ENCODE measurements around the gene DNAH6.
"Not testable (repeated sequence)": the region's sequence is repeated elsewhere in the genome, so short reads cannot be mapped to it uniquely, and the experiment has no call there.

DNAH6 gene, protein sequence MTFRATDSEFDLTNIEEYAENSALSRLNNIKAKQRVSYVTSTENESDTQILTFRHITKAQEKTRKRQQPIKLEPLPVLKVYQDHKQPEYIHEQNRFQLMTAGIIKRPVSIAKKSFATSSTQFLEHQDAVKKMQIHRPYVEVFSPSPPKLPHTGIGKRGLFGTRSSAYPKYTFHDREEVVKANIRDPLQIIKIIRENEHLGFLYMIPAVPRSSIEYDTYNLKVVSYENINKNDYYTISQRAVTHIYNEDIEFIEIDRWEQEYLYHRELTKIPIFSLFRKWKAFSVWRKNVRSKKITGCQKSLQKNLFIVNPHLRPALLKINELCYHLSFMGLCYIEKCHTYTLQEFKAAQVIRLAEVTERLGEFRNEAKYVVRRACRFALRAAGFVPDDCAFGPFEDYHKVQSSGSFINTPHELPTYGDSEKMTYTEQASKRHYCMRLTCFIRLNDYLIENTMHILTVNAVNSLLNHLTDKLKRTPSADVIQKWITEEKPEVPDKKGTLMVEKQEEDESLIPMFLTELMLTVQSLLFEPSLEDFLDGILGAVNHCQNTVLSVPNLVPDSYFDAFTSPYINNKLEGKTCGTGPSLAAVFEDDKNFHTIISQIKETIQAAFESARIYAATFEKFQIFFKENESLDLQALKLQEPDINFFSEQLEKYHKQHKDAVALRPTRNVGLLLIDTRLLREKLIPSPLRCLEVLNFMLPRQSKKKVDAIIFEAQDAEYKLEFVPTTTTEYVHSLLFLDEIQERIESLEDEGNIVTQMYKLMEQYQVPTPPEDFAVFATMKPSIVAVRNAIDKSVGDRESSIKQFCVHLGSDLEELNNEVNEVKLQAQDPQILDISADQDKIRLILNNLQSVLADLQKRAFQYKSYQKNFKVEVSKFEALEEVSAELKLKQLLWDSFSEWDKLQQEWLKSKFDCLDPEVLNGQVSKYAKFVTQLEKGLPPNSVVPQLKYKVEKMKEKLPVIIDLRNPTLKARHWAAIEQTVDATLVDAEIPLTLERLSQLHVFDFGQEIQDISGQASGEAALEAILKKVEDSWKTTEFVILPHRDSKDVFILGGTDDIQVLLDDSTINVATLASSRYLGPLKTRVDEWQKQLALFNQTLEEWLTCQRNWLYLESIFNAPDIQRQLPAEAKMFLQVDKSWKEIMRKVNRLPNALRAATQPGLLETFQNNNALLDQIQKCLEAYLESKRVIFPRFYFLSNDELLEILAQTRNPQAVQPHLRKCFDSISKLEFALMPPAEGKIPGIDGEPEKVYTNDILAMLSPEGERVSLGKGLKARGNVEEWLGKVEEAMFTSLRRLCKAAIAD (N-terminal part only)

DNA sequence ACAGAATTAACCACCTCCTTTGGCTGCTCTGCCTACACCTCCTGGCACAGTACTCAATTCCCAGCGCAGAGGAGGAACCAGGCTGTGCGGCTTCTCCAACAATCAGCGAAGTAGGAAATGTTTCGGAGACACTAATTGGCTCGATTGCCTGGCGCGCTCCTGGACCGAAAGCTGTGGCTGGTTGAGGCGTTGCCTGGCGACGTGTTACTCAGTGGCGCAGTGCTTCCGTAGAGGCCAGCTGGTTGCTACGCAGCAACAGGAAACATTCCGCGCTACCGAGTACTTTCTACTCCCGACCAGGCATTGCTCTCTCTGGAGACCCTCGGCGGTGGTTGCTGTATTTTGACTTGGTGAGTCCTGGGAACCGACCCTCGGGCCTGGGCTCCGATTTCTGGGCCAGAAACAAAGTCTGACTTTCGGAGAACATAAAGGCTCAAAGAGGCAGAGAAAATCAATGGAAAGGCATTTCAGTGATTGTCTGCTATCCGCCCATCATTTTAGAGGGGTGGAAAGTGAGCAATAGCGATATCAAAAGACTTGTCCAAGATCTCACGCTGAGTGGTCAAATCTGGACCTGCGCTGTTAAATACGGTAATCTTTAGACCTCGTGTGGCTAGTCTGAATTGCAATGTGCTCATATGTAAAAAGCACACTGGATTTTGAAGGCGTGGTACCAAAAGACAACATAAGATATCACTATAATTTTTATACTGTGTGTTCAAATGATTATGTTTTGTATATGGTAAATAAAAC lies at the start of gene DNAH6:
DNAH6 (plus strand) TSS at position 265 of the 753 bp plus-strand sequence. CDS start 1,329 bp downstream, outside the sequence.
- peak; percentile 57 to 73 for DNase-seq (ENCODE audit: low read depth in 2 of 2)

DNA sequence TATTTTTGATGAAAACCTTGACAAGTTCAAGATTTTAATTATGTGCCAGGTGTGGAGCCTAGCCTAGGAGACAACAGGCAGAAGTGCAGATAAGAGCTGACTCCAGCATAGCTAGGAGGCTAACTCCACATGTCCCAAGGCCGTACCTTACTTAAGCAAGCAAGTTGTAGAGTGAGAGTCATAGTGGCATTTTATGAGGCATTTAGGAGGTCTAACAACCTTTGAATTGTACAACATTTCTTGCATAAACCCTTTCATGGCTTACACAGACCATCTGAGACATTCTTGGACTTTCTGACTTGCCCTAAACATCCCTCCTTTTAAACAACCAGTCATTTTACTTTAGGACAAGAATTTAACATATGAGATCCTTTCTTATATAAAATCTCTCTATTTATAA lies 48.9 kb upstream of the DNAH6 start:
- no peak for DNase-seq (ENCODE audit: low read depth in 2 of 2)

DNA sequence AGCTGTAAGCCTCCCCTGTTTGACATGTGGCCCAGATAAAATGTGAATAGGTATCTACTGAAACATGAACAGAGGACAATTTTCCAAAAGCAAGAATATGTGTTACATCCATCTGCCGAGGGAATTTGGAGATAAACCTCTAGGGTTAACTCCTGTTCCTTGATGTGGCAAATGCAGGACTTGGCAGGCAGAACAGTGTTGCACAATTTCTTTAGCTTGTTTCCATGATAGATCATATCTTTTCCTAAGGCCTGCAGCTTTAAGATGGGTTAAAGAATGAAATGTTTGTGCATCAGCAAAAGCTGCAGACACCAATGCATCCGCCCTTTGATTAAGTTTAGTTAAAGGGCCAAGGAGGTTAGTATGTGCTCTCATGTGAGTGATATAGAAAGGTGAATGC lies 43.9 kb upstream of the DNAH6 start:
- DNase-seq (ENCODE audit: low read depth in 2 of 2): not testable (repeated sequence)

DNA sequence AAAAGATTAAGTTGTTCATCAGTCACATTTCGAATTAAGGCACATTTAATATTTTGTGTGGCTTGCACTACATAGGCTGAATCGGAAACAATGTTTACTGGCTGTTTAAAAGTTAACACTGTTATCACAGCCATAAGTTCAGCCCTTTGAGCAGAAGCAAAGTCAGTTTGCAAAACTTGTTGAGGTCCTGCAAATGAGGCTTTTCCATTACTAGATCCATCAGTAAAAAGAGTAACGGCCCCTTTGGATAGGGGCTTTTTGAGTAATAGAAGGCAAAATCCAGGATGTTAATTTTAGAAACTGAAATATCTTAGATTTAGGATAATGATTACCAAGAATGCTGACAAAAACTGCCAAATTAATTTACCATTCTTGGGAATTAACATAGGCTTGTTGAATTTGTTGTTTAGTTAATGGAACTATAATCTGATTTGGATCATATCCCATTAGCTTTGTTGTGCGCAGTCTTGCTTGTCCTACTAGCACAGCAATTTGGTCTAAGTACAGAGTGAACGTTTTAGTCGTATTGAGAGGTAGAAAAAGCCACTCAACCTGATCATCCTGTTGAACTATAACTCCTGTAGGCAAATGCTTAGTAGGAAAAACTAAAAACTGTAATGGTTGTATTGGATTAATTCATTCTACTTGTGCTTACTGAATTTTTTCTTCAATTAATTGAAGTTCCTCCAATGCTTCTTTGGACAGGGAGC lies 43.3 kb upstream of the DNAH6 start:
- DNase-seq (ENCODE audit: low read depth in 2 of 2): no peak

DNA sequence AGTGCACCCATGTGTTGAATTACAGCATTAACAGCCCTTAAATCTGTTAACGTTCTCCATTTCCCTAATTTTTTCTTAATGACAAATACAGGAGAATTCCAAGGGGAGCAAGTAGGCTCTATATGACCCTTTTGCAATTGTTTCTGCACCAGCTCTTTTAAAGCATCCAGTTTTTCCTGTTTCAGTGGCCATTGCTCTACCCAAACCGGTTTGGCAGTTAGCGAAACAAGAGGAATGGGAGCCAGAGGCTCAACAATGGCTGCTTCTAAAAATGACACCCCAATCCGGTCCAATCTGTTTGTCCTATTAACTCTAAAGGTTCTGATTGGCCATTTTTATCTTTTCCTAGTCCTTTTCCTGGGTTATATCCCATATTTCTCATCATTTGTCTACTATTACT lies 42.1 kb upstream of the DNAH6 start:
- DNase-seq (ENCODE audit: low read depth in 2 of 2): no peak

DNA sequence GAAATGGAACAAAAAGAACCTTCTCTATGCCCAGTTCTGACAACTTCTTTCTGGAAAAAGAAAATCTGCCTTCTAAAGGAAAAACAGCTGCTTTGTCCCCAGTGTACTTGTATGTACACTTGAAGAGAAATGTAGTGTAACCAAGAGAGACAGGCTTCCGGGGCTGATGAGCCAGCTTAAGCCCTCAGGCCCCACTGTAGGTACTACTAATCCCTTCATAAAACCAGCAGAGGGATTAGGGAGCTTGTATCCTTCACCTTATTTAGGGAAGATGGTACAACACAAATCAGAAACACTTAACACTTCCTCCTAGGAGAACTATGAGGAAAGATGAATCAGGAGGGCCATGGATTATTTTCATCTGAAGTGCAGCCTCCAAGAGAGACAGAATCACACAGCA lies 38.4 kb upstream of the DNAH6 start:
- DNase-seq (ENCODE audit: low read depth in 2 of 2): no peak

DNA sequence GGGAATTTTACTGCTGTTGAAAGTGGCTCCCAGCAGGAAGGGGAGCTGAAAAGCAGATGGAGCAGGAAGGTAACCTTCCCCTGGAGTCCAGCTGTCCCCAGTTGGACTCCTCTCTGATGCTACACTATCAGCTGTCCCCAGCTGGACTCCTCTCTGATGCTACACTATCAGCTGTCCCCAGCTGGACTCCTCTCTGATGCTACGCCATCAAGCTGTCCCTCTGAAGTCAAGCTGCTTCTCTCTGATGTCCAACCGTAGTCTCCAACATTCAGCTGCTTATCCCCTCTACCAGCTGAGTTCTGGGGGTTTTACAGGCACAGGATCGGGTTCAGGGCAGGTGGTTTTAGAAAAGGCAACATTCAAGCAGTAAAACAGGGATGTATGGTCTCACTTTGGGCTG lies 37.4 kb upstream of the DNAH6 start:
- no peak for DNase-seq (ENCODE audit: low read depth in 2 of 2)

DNA sequence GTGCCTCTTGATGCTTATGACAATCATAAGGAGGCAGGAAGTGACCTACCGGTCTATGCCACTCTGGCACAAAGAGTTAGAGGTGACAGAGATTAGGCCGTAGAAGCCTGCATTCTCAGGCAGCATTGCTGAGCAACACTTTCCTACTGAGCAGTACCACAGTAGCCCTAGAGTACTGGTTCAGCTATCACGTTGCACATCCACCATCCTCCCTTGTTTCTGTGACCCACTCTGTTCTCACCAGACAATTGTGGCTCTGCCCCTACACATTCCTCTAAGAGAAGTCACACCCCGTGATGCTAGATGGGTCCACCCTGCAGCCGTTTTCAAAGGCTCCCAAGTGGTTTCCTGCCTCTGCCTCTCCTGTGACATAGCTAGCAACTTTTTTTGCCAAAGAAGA lies 34.6 kb upstream of the DNAH6 start:
- DNase-seq (ENCODE audit: low read depth in 2 of 2): no peak

DNA sequence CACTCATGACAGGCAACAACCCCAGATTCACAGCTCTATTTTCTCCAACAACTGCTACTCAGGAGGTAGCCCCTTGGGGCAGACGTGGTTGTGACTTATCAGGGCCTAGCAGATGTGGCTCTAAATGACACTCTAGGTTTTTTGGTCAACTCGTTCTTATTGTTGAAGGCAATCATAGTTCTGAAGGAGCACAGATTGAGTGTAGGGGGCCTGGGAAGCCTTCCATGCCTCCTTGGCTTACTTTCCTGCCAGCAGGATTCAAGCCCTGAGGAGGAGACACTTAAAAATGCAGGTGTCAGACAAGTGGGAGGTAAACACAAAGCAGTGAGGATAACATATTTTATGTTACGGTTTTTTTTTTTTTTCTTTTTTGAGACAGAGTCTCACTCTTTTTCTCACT lies 33.7 kb upstream of the DNAH6 start:
- no peak for DNase-seq (ENCODE audit: low read depth in 2 of 2)

DNA sequence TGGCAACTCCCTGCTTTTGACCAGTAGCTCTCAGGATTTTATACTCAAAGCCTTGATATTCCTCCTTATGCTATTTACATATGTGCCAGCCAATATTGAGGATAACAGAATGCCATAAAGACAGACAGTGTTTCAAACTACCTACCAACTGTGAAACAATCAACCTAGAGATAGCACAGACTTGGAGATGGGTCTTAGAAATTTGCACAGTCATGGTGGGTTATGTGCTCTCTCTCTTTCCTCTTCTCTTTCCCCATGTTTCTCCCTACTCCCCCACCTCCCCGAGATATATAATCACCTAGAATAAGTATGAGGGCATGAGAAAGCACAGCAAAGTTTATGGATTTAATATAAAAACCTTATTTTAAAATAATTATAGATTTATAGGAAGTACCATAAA lies 33.0 kb upstream of the DNAH6 start:
- no peak for DNase-seq (ENCODE audit: low read depth in 2 of 2)

DNA sequence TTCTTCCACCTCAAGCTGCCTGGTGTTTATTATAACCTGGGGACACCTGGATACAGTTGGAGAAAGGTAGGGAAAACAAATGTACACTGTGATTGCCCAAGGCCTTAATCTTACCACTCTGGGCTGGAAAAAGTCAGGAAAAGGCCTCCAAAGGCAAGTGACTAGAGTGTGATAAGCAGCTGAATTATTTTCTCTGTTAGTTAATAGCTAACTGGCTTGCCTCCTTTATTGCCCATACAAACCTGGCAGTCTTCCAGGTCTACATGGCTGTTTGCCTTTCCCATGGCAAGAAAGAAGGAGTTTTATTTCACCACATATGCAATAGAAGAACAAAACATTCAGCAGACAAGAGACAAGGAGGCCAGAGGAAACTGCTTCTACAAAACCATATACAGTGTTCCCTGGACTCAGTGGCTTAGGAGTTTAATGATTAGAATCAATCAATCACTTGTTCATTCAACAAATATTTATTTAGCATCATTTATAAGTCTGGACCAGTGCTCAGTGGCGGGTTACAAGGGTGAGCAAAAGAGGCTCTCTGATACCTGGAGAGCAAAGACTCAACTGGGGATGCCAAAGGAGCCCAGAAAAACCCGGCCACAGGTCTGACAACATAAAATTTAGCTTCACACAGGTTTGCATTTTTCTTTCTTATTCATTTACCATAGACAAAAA lies 29.7 kb upstream of the DNAH6 start:
- DNase-seq (ENCODE audit: low read depth in 2 of 2): no peak

DNA sequence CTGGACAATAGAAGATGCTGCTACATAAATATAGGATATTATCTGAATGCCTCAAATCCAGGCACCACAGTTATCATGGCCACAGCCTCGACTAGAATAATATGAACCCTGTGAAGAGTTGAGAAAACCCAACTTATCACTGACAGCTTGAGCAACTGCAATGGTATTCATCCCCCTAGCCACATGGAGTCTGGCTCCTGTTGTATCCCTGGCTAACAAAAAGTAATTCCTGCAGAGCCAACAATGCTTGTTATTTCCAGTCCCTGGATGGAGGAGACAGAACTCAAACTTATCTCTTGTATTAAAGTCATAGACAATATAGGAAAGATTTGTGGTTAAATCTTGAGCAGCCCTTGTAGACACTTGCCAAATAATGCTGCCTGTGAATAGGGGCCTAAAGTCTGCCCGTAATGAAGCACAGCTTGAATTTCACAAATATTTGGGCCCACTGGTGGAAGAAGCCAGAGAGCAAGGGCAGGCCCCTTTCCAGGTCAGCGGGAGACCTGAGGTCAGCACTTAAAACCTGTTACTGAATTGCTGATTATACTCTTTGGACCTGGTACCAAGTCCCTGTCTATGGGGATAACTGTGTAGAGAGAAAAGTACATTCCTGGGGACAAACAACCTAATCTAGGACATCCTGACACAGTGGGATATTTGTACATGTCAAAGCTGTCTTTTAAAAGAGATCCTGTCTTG lies 28.9 kb upstream of the DNAH6 start:
- no peak for DNase-seq (ENCODE audit: low read depth in 2 of 2)

DNA sequence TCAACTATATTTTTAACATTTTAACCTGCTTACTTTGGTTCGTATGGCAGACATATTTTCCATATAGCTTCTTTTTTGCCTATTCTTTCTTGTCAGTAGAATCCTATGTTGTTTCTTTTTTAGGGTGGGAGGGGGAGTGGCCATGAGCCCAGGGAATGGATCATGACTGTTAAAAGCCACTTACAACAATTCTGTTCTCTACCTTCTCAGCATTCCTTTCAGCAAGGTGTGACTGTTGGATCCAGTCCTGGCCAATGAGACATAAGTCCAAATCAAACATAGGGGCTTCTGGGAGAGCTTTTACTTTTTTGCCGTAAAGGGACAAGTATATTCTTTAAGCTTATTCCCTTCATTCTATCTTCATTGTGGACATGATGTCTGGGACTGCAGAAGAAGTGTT lies 25.0 kb upstream of the DNAH6 start:
- DNase-seq (ENCODE audit: low read depth in 2 of 2): no peak

DNA sequence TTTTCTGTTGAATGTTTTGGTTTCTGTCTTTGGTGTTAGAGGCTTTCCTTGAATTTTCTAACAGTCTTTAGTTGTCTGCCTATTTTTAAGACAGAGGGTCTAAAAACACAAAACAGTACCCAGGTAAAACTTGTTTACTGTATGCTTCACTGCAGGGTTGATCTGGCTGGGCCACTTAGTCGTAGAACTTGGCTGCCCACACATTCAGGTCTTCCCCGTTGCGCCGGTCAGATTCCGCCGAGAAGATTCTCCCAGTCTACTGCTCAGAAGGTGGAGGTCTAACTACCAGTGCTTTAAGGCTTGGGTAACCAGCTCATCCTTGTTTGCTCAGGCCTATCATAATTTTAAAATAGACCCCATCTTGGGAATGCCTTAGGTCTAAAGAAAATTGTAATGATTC lies 24.6 kb upstream of the DNAH6 start:
- DNase-seq (ENCODE audit: low read depth in 2 of 2): no peak

DNA sequence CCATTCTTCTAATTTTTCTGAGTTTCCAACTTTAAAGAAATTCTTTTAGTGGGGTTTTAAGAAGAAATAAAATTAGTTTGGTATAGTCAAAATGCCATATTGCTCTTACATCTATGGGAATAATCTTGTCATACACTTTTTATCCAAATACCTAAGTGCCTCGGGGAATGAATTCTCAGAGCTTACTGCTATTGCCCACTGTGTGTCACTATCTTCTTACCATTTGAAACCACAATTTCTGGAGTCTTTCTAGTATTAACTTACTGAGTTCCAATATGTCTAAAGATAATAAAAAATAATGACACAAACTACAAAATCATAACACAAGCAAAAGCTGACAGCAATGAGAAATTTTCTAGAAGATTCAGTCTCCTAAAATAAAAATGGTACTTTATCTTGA lies 23.7 kb upstream of the DNAH6 start:
- no peak for DNase-seq (ENCODE audit: low read depth in 2 of 2)

DNA sequence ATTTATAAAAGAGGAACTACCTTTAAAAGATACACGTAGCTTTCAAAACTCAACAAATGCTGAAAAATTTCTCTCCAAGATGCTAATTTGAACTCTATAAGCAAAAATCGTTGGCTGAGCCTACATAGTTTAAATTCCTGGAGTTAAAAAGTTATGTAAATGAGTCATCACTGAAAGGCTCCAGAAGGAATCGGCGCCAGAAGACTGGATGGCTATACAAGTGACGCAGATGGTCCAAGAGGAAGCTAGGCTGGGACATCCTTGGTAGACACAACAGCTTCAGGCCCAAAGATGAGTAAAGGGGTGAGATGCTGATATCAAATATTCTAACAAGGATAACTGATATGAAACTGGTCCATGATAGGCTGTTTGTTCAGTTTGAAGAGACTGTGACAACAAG lies 22.8 kb upstream of the DNAH6 start:
- DNase-seq (ENCODE audit: low read depth in 2 of 2): no peak

DNA sequence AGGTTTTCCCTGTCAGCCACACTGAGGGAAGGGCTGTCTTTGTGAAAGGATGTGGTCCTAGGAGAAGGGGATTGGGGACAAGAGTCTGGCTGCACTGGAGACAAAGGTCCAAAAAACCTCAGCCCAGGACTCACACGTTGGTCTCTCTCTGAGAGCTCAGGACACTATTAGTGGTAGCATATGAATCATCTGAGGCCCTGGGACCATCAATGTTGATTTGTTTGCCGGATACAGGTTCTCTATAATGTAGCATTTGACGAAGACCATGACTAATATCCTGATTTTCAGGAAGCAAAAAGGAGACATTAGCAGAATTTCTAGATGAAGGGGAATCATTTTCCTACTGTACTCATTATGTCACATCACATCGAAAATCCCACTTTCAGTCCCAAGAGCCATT lies 22.2 kb upstream of the DNAH6 start:
- DNase-seq (ENCODE audit: low read depth in 2 of 2): no peak

DNA sequence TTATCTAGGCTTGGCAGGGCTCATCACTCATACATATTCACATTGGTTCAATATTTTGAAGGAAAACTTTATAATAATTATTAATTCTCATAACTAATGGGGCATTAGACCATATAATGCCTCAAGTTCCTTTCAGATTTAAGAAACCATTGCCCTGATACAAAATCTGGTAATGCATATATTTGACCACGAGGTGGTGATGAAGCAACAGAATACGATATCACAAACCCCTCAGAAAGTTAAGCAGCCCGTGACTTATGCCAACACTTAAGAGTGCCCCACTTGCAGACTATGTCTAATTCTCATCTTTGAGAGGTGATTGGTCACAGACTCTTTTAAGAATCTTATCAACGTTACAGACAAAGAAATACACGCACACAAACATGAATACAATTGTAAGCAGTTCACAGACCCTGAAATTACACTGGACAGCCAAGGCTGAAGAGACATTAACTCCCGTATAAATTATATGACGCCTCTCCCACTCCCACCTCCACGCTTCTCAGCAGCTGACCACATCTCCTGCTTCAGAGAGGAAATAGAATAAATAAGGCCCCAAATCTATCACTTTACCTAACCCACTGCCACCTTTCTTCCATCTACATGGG lies 20.7 kb upstream of the DNAH6 start:
- DNase-seq (ENCODE audit: low read depth in 2 of 2): no peak

DNA sequence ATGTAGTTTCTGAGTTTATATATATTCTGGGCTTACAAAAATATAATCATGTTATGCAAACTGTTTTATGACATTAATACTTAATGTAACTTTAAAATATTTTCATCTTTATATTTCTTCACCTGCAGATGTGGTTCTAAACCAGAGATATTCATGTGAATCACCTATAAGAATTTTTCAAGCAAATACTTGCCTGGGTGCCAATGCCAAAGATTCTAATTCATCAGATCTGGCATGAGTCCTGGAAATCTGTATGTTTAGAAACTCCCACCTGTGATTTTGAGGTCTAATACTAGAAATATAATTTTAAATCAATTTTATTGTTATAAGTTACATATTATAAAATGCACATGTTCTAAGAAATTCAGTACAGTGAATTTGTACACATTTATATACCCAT lies 19.9 kb upstream of the DNAH6 start:
- no peak for DNase-seq (ENCODE audit: low read depth in 2 of 2)

Measured in stimulated activated CD8-positive, alpha-beta memory T cell treated with anti-CD3 and anti-CD28 coated beads, Interleukin-2, amount 100 ng/mL, for 48 hours (primary cell).